Epithelial cell of proximal tubule (primary cell): Measurements from ENCODE around the gene IFITM2. TPM values are rescaled to one million over a fixed set of nuclear protein-coding genes. Genes with fewer than 3 reads are reported as not detected.

Experiments used
- DNase-seq: peaks from one replicate; pipeline ENCODE4 v3.0.0-alpha.2; 2011; ENCODE audit warnings: low read depth
- H3K4me3 ChIP-seq: 2 replicates; pipeline ENCODE4 v1.5.1; 2011; ENCODE audit warnings: low read depth, mild to moderate bottlenecking, low read length
- total RNA-seq: library from RNA; depleted of rRNA; stranded (reverse); fragments of >200 nt; gene quantifications from 2 replicates; pipeline ENCODE4 v1.2.3, GENCODE V29; 2015
- TF ChIP-seq, protein P1 (sequence below): conservative IDR thresholded peaks from 2 replicates; pipeline ENCODE4 v1.5.1; 2012; ENCODE audit warnings: low read depth, mild to moderate bottlenecking, low read length

The IFITM2 gene
- total RNA-seq, 1 donor from 2014 or later = 177 TPM

DNA sequence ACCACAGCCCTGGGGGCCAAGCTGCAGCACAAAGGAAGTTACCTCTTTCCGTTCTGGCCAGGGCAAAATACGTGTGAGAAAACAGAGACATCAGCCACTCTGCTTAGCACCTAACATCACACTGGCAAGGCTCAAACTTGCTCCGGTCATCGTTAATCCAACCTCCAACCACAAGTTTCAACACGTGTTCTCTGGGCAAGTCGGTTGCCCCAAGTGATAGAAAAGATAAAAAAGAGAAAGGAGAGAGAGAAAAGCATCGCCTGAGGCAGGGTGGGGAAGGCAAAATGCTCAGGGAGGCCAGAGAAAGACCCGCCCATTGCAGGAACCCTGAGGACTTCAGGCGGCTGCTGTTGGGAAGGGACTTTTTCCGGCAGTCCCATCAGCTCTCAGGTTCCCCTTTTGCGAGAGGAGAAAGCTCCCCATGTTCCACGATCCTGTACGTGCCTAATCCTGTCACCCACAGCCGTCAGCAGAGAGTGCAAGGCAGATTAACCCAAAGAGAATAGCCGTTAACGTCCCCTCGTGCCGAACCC lies 43.2 kb downstream of the IFITM2 start:
- TF ChIP-seq, protein P1, sequence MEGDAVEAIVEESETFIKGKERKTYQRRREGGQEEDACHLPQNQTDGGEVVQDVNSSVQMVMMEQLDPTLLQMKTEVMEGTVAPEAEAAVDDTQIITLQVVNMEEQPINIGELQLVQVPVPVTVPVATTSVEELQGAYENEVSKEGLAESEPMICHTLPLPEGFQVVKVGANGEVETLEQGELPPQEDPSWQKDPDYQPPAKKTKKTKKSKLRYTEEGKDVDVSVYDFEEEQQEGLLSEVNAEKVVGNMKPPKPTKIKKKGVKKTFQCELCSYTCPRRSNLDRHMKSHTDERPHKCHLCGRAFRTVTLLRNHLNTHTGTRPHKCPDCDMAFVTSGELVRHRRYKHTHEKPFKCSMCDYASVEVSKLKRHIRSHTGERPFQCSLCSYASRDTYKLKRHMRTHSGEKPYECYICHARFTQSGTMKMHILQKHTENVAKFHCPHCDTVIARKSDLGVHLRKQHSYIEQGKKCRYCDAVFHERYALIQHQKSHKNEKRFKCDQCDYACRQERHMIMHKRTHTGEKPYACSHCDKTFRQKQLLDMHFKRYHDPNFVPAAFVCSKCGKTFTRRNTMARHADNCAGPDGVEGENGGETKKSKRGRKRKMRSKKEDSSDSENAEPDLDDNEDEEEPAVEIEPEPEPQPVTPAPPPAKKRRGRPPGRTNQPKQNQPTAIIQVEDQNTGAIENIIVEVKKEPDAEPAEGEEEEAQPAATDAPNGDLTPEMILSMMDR = no peak
- no peak for DNase-seq
- H3K4me3 ChIP-seq = no peak overlapping the region

DNA sequence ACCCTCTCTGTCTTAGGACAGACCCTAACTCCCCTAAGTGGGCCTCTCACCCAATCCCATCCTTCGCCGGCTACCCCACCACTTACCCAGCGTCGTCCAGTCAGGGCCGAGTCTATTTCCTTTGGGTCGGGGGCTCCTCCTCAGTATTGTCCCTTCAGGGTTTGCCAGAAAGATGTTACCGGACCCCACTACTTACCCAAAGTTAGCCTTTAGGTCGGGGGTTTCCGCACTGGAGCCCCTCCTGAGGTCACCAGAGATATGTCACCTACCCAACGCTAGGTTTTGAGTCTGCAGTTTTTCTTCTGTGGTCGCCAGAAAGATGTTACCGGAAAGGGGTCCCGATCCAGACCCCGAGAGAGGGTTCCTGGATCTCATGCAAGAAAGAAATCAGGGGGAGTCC lies 43.8 kb downstream of the IFITM2 start:
- TF ChIP-seq, protein P1 = no peak
- no peak for DNase-seq
- H3K4me3 ChIP-seq = no peak overlapping the region

GRCh38 chr11:352456-353031 lies 44.9 kb downstream of the IFITM2 start:
- no peak overlapping the region for H3K4me3 ChIP-seq
- DNase-seq = no peak
- TF ChIP-seq, protein P1 = no peak

DNA sequence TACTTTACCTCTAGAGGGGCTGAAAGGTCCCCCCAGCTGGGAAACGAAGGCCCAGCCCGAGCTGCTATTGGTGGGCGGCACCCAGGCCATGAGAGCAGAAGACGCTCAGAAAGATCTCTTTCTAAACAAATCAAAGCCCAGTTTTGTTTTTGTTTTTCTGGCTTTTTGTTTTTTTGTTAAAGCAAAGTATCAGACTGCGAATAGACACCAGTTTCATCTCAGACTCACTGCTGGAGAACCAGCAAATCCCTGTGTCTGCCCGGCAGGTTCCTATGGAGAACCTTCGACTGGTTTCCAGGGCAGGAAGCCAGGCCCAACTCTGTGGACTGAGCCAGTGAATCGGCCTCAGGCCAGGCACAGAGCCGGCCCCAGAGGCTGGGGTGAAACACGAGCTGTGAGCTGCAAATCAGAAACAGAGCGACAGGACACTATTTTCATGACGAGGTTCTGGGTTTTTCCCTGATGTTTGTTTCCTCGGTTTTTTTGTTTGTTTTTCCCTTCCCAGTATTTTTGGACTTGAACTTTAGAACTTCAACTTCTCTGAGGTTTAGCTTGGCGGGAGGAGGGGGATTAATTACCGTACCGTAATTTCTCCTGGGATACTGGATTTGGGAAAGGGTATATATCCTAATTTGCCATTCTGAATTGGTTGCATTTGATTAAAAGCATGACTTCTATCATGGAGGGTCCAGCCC lies 45.7 kb downstream of the IFITM2 start:
- DNase-seq = no peak
- TF ChIP-seq, protein P1 = no peak
- no peak overlapping the region for H3K4me3 ChIP-seq

GRCh38 chr11:355581-356458 lies 48.2 kb downstream of the IFITM2 start:
- H3K4me3 ChIP-seq = peak overlapping the region; percentile 48
- TF ChIP-seq, protein P1 = no peak
- DNase-seq = peak; percentile 49

- TF ChIP-seq, protein P1 = no peak
- H3K4me3 ChIP-seq = no peak overlapping the region
- no peak for DNase-seq
These were observed 49.0 kb downstream of the IFITM2 start for GRCh38 chr11:356610-357009.
